Endothelial cell (in vitro differentiated cells): ENCODE results near the gene PRKG1. TPM values are rescaled to one million over a fixed set of nuclear protein-coding genes. Genes with fewer than 3 reads are reported as not detected.

Experiments used
- DNase-seq: peaks from one replicate; pipeline ENCODE4 v3.0.0; 2021; ENCODE audit warnings: low spot score
- H3K27ac Mint-ChIP-seq: one replicate; pipeline ENCODE4 v1.8.0; 2021; ENCODE audit warnings: mixed read lengths, inconsistent platforms; ENCODE audit not compliant: unreplicated experiment
- H3K27me3 Mint-ChIP-seq: one replicate; pipeline ENCODE4 v1.8.0; 2021; ENCODE audit warnings: mild to moderate bottlenecking, moderate library complexity, mixed read lengths, inconsistent platforms; ENCODE audit not compliant: unreplicated experiment
- H3K36me3 Mint-ChIP-seq: one replicate; pipeline ENCODE4 v1.8.0; 2021; ENCODE audit warnings: mild to moderate bottlenecking, low read depth, mixed read lengths, inconsistent platforms; ENCODE audit not compliant: unreplicated experiment
- H3K4me1 Mint-ChIP-seq: one replicate; pipeline ENCODE4 v1.8.0; 2021; ENCODE audit warnings: mild to moderate bottlenecking, mixed read lengths, inconsistent platforms; ENCODE audit not compliant: unreplicated experiment
- H3K4me3 Mint-ChIP-seq: one replicate; pipeline ENCODE4 v1.8.0; 2021; ENCODE audit warnings: mild to moderate bottlenecking, mixed read lengths, inconsistent platforms; ENCODE audit not compliant: unreplicated experiment
- H3K9me3 Mint-ChIP-seq: one replicate; pipeline ENCODE4 v1.8.0; 2021; ENCODE audit warnings: mixed read lengths, inconsistent platforms; ENCODE audit not compliant: unreplicated experiment
- CTCF ChIP-seq: fragments of 200-600 bp; sonication (generic); IDR thresholded peaks from one replicate; pipeline ENCODE4 v1.5.0; 2021; ENCODE audit warnings: antibody characterized with exemption; ENCODE audit not compliant: unreplicated experiment
- total RNA-seq: library from RNA; stranded (reverse); fragmentation: NEBNext Ultra II Directional; extraction: Animal tissue kit (Norgen Biotek cat#: 25700); gene quantifications from one replicate; pipeline ENCODE4 v1.2.1, GENCODE V29; 2021; ENCODE audit not compliant: unreplicated experiment

The PRKG1 gene
- total RNA-seq, 1 donor from 2014 or later, result 10.7 TPM

DNA sequence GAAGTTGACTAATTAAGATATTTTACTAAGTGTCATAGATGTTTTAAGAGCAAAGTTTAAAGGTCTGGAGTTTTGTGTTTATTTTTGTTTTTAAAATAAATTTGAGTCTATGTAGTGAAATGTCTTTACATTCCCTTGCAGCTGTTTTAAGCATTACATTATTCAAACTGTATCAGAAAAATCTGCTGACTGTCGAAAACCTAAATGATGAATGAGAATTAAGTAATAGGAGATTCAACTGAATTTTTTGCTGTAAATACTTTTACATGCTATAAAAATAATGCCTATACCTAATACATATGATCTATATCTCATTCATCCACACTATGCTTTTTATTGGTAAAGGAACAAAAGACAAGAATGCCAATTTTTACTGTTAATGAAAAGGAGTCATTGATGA lies 397.9 kb downstream of the PRKG1 start:
- Mint-ChIP-seq H3K36me3 (no peaks in the 10 kb centered on the region), H3K27ac (no peak overlapping the region), H3K4me1 (no peaks in the 10 kb centered on the region), H3K27me3 (peaks cover 2% of the 10 kb centered on the region), H3K4me3 (no peak overlapping the region), H3K9me3 (no peaks in the 10 kb centered on the region)
- TF ChIP-seq CTCF, result no peak
- DNase-seq, result no peak

GRCh38 chr10:51479711-51480110 lies 405.4 kb downstream of the PRKG1 start:
- Mint-ChIP-seq H3K4me1 (peaks cover 3% of the 10 kb centered on the region), H3K27ac (no peak overlapping the region), H3K36me3 (no peaks in the 10 kb centered on the region), H3K27me3 (peaks cover 2% of the 10 kb centered on the region), H3K4me3 (no peak overlapping the region), H3K9me3 (no peaks in the 10 kb centered on the region)
- TF ChIP-seq CTCF, result no peak
- DNase-seq, result no peak

- no peak overlapping the region for H3K4me3 Mint-ChIP-seq
- H3K9me3 Mint-ChIP-seq, result no peaks in the 10 kb centered on the region
- no peaks in the 10 kb centered on the region for H3K36me3 Mint-ChIP-seq
- no peak overlapping the region for H3K27ac Mint-ChIP-seq
- no peak for TF ChIP-seq CTCF
- peaks cover 1% of the 10 kb centered on the region for H3K27me3 Mint-ChIP-seq
- H3K4me1 Mint-ChIP-seq, result peaks cover 3% of the 10 kb centered on the region
- no peak for DNase-seq
These were observed 411.4 kb downstream of the PRKG1 start for GRCh38 chr10:51485668-51486067.

DNA sequence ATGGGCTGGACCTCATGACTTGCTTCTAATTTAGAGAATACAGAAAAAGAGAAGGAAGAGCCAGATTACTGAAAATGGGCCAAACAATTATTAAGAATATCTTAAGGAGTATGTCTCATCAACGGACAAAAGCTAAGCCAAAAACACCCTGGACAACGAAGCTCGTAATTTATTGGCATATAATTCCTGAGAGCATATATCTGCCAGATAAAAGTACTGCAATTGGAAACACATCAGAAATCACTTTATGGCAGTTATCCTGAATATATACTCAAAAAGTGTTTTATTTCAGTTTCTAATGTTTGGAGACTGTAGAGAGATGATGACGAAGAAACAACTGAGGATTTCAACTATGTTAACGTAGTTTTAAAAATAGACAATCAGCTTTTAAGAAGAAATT lies 413.3 kb downstream of the PRKG1 start:
- H3K27me3 Mint-ChIP-seq, result peaks cover 1% of the 10 kb centered on the region
- H3K36me3 Mint-ChIP-seq, result no peaks in the 10 kb centered on the region
- no peak overlapping the region for H3K4me3 Mint-ChIP-seq
- no peak for DNase-seq
- TF ChIP-seq CTCF, result no peak
- no peak overlapping the region for H3K27ac Mint-ChIP-seq
- peaks cover 3% of the 10 kb centered on the region for H3K4me1 Mint-ChIP-seq
- H3K9me3 Mint-ChIP-seq, result no peaks in the 10 kb centered on the region

GRCh38 chr10:51488766-51489408 lies 414.6 kb downstream of the PRKG1 start:
- Mint-ChIP-seq H3K36me3 (no peaks in the 10 kb centered on the region), H3K4me1 (no peaks in the 10 kb centered on the region), H3K27ac (no peak overlapping the region), H3K4me3 (no peak overlapping the region), H3K9me3 (no peaks in the 10 kb centered on the region), H3K27me3 (peaks cover 1% of the 10 kb centered on the region)
- no peak for TF ChIP-seq CTCF
- no peak for DNase-seq
